B cell (primary cell): ENCODE results near the gene TMEM182. TPM values are rescaled to one million over a fixed set of nuclear protein-coding genes. Genes with fewer than 3 reads are reported as not detected.

Experiments
- ATAC-seq: fragments of 200-7000 bp; cut with Tn5 transposase; one replicate; pipeline ENCODE4 v1.10.0; 2021; ENCODE audit warnings: low read depth, mild to moderate bottlenecking, moderate number of reproducible peaks, moderate library complexity
- CTCF ChIA-PET: fragments of 350-600 bp; sonication (Branson Sonifier 250); formaldehyde crosslinking; loops from one replicate; lab custom pipeline; 2021; ENCODE audit warnings: antibody characterized with exemption, inconsistent platforms; lab: Charles Lee
- POLR2A ChIA-PET: fragments of 350-600 bp; sonication (Branson Sonifier 250); formaldehyde crosslinking; loops from one replicate; lab custom pipeline; 2021; ENCODE audit warnings: antibody characterized with exemption; lab: Charles Lee
- DNase-seq: peaks from one replicate; pipeline ENCODE4 v3.0.0; 2013
- H2AFZ ChIP-seq: 2 replicates; pipeline ENCODE4 v1.6.1; 2012; ENCODE audit warnings: mild to moderate bottlenecking, low read depth, low read length; ENCODE audit not compliant: insufficient read depth, poor library complexity, severe bottlenecking
- H3K27ac ChIP-seq, 2 donors: 1 replicate in 1 of 2; 2 replicates in 1 of 2; pipeline ENCODE4 v1.5.1; 2012 to 2013; ENCODE audit warnings: low read length in 2 of 2, mild to moderate bottlenecking in 2 of 2, moderate library complexity in 1 of 2
- H3K27me3 ChIP-seq, 4 experiments: fragments of 200-600 bp in 1 of 4; sonication (generic) in 1 of 4; replicated peaks in 1 of 4; 1 replicate in 2 of 4; 2 replicates in 2 of 4; pipeline versions ENCODE4 v1.6.1 to v1.7.0; 2013 to 2016; ENCODE audit warnings: low read length in 3 of 4, mild to moderate bottlenecking in 2 of 4, mixed read lengths in 1 of 4, moderate library complexity in 1 of 4; ENCODE audit not compliant: insufficient read depth in 4 of 4, control insufficient read depth in 3 of 4; ENCODE audit errors: control extremely low read depth in 1 of 4
- H3K36me3 ChIP-seq, 2 experiments: replicated peaks in 1 of 2; 1 replicate in 1 of 2; 2 replicates in 1 of 2; pipeline versions ENCODE4 v1.6.1 to v1.7.1; 2013; ENCODE audit warnings: low read length in 1 of 2; ENCODE audit not compliant: insufficient read depth in 2 of 2, control insufficient read depth in 1 of 2; ENCODE audit errors: control extremely low read depth in 1 of 2, extremely low read depth in 1 of 2
- H3K4me1 ChIP-seq, 2 donors: fragments of 200-600 bp in 1 of 2; sonication (generic) in 1 of 2; 1 replicate in 1 of 2; 2 replicates in 1 of 2; pipeline versions ENCODE4 v1.5.1 to v1.6.1; 2013 to 2017; ENCODE audit warnings: low read length in 2 of 2; ENCODE audit not compliant: control insufficient read depth in 2 of 2, insufficient read depth in 2 of 2
- H3K4me2 ChIP-seq: replicated peaks from 2 replicates; pipeline ENCODE3; 2012; ENCODE audit warnings: mild to moderate bottlenecking, low read depth, low read length; ENCODE audit not compliant: poor library complexity, severe bottlenecking
- H3K4me3 ChIP-seq, 5 experiments: fragments of 200-600 bp in 1 of 5; sonication (generic) in 1 of 5; 1 replicate in 3 of 5; 2 replicates in 2 of 5; pipeline versions ENCODE4 v1.5.1 to v1.7.0; 2011 to 2016; ENCODE audit warnings: low read length in 4 of 5, mild to moderate bottlenecking in 4 of 5, low read depth in 2 of 5, control low read depth in 1 of 5, moderate library complexity in 1 of 5; ENCODE audit not compliant: insufficient read depth in 1 of 5; ENCODE audit errors: control extremely low read depth in 1 of 5, extremely low read depth in 1 of 5
- H3K79me2 ChIP-seq: fragments of 200-600 bp; sonication (generic); one replicate; pipeline ENCODE4 v1.6.0; 2016; ENCODE audit warnings: low read length; ENCODE audit not compliant: control insufficient read depth, insufficient read depth
- H3K9ac ChIP-seq: fragments of 200-600 bp; sonication (generic); 2 replicates; pipeline ENCODE4 v1.6.1; 2017; ENCODE audit warnings: mild to moderate bottlenecking, low read length, moderate library complexity
- H3K9me3 ChIP-seq, 3 donors: one replicate each; pipeline versions ENCODE4 v1.6.1 to v1.7.1; 2013; ENCODE audit warnings: low read length in 2 of 3; ENCODE audit not compliant: control insufficient read depth in 2 of 3, insufficient read depth in 1 of 3; ENCODE audit errors: control extremely low read depth in 1 of 3
- H4K20me1 ChIP-seq: 2 replicates; pipeline ENCODE4 v1.6.0; 2012; ENCODE audit warnings: mild to moderate bottlenecking, low read length; ENCODE audit not compliant: insufficient read depth, control insufficient read depth, poor library complexity, severe bottlenecking
- H3K27ac Mint-ChIP-seq: one replicate; pipeline ENCODE4 v1.8.0; 2021; ENCODE audit warnings: mixed read lengths
- H3K27me3 Mint-ChIP-seq: one replicate; pipeline ENCODE4 v1.8.0; 2021; ENCODE audit warnings: mixed read lengths
- H3K4me1 Mint-ChIP-seq: one replicate; pipeline ENCODE4 v1.8.0; 2021; ENCODE audit warnings: mixed read lengths
- H3K4me3 Mint-ChIP-seq: one replicate; pipeline ENCODE4 v1.8.0; 2021; ENCODE audit warnings: mixed read lengths
- H3K9me3 Mint-ChIP-seq: one replicate; pipeline ENCODE4 v1.8.0; 2022; ENCODE audit warnings: mixed read lengths; ENCODE audit not compliant: insufficient read depth
- CTCF ChIP-seq: fragments of 200-600 bp; IDR thresholded peaks from one replicate; pipeline ENCODE4 v1.8.0; 2022; ENCODE audit warnings: antibody characterized with exemption, mild to moderate bottlenecking
- EZH2 ChIP-seq: IDR thresholded peaks from 2 replicates; pipeline ENCODE4 v1.6.1; 2012; ENCODE audit warnings: borderline replicate concordance, low read depth, mild to moderate bottlenecking, moderate library complexity, low read length; ENCODE audit not compliant: insufficient read depth, poor library complexity, severe bottlenecking
- WGBS: methylation state at CpG from one replicate; pipeline ENCODE4 v1.1.5; 2013; ENCODE audit warnings: missing lambda C conversion rate; ENCODE audit not compliant: insufficient coverage; 5-methylcytosine and 5-hydroxymethylcytosine counted together
- intact Hi-C: fragments of 100-400 bp; cut with micrococcal nuclease; formaldehyde crosslinking; loops from one replicate; pipeline ENCODE4 v1.10.0; 2022
- polyA plus RNA-seq: library from polyadenylated mRNA; depleted of rRNA; stranded (reverse); fragments of >200 nt; gene quantifications from 2 replicates; pipeline ENCODE4 v1.2.3, GENCODE V29; 2012
- total RNA-seq, 2 donors: library from RNA; stranded (reverse); fragments of 120-200 nt in 1 of 2; gene quantifications; 1 replicate in 1 of 2; 2 replicates in 1 of 2; pipeline versions ENCODE4 v1.2.3 to v1.2.4, GENCODE V29; 2013 to 2022

The TMEM182 gene
- total and polyA plus RNA-seq, 2 donors (not counting 1 experiment from before 2014, with no cell fraction given), result 3.8 to 6.5 TPM

- Mint-ChIP-seq H3K27me3 (no peaks in the 10 kb centered on the region), H3K9me3 (no peaks in the 10 kb centered on the region), H3K27ac (no peak overlapping the region), H3K4me3 (no peak overlapping the region), H3K4me1 (no peaks in the 10 kb centered on the region)
- Histone ChIP-seq H3K27me3 (no peaks in the 10 kb centered on the region), H3K36me3 (peaks cover 0 to 2% of the 10 kb centered on the region in 2 experiments), H4K20me1 (no peaks in the 10 kb centered on the region), H3K9me3 (no peaks in the 10 kb centered on the region), H3K4me2 (no peak overlapping the region), H3K27ac (no peak overlapping the region), H3K4me3 (no peak overlapping the region), H3K79me2 (no peaks in the 10 kb centered on the region), H3K9ac (no peak overlapping the region), H2AFZ (no peak overlapping the region), H3K4me1 (no peaks in the 10 kb centered on the region)
- intact Hi-C loops, result no loop called here
- ATAC-seq (no peak), DNase-seq (no peak)
- POLR2A ChIA-PET, result no interaction called here
- TF ChIP-seq EZH2, result no peak
- TF ChIP-seq CTCF, result no peak
- CTCF ChIA-PET, result no interaction called here
- WGBS, result no CpG with 5 or more reads among the region's 1 CpG
Observed at GRCh38 chr2:102782933-102783332, 21.1 kb downstream of the TMEM182 start.

DNA sequence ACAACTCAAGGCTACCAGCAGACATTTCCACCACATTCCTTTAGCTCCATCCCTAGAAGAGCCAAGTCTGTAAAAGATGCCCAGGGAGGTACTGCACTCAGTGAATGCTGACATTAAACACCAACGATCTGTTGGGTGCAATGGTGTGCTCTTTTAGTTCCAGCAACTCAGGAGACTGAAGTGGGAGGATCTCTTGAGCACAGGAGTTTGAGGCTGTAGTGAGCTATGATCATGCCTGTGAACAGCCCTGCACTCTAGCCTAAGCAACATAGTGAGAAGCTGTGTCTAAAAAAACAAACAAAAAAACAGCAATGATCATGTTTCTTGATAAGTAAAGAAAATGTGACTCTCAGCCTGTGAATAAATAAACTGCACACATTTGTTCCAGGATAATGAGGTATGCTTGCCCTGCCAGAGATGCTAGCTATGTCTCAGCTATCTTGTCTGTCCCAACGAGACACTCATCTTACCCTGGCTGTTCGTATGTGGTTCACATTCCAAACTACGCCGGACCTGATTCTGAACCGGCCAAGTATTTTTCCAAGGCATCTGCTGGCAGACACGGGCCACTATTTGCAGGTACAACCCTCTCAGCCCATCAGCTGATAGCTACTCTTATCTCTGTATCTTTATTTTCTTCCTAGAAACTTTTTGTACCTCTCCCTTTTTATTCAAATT is 21.8 kb downstream of the TMEM182 start:
- WGBS, result 83% methylated on average over 7 of the region's 7 CpGs
- Mint-ChIP-seq H3K4me1 (no peaks in the 10 kb centered on the region), H3K27me3 (no peaks in the 10 kb centered on the region), H3K4me3 (no peak overlapping the region), H3K27ac (no peak overlapping the region), H3K9me3 (no peaks in the 10 kb centered on the region)
- no peak for TF ChIP-seq EZH2
- no peak for TF ChIP-seq CTCF
- Histone ChIP-seq H3K9ac (no peak overlapping the region), H2AFZ (no peak overlapping the region), H3K27ac (no peak overlapping the region), H4K20me1 (no peaks in the 10 kb centered on the region), H3K9me3 (no peaks in the 10 kb centered on the region), H3K4me2 (no peak overlapping the region), H3K27me3 (no peaks in the 10 kb centered on the region), H3K4me1 (no peaks in the 10 kb centered on the region), H3K79me2 (no peaks in the 10 kb centered on the region), H3K36me3 (peaks cover 0 to 2% of the 10 kb centered on the region in 2 experiments), H3K4me3 (no peak overlapping the region)
- ChIA-PET CTCF (no interaction called here), POLR2A (no interaction called here)
- ATAC-seq (no peak), DNase-seq (no peak)
- intact Hi-C loops, result no loop called here
